ENCODE results near the gene NUDT6. TPM values are rescaled to one million over a fixed set of nuclear protein-coding genes. Genes with fewer than 3 reads are reported as not detected.

NUDT6 gene
- total RNA-seq, 1 donor from 2014 or later: 4.0 TPM

GRCh38 chr4:122895336-122895995 lies 26.9 kb downstream of the NUDT6 start:
- Mint-ChIP-seq H3K4me1 (ENCODE audit: low read depth, unreplicated experiment) (peaks cover 27% of the 10 kb centered on the region), H3K27ac (ENCODE audit: unreplicated experiment) (no peak overlapping the region), H3K36me3 (ENCODE audit: low read depth, unreplicated experiment) (peaks cover 5% of the 10 kb centered on the region), H3K27me3 (ENCODE audit: low read depth, unreplicated experiment) (no peaks in the 10 kb centered on the region), H3K4me3 (ENCODE audit: unreplicated experiment) (no peak overlapping the region), H3K9me3 (ENCODE audit: unreplicated experiment) (no peaks in the 10 kb centered on the region)
- peaks cover 16% of the 10 kb centered on the region for H3K36me3 ChIP-seq (ENCODE audit: insufficient read depth, low read length)
- no peak overlapping the region for H3K9ac ChIP-seq (ENCODE audit: low read length)
- no peaks in the 10 kb centered on the region for H3K9me3 ChIP-seq (ENCODE audit: insufficient read depth, low read depth, low read length)
- no peaks in the 10 kb centered on the region for H3K27me3 ChIP-seq (ENCODE audit: insufficient read depth, low read length)
- H4K20me1 ChIP-seq (ENCODE audit: insufficient read depth, low read length): no peaks in the 10 kb centered on the region
- DNase-seq (ENCODE audit: low read depth): no peak
- TF ChIP-seq CTCF (IDR thresholded peaks at IDR 0.05; ENCODE audit: insufficient read depth, low read depth, low read length): no peak
- no peak for TF ChIP-seq EZH2 (IDR thresholded peaks at IDR 0.05; ENCODE audit: insufficient read depth, low read length)
- peak overlapping the region; percentile 28 for H3K27ac ChIP-seq (ENCODE audit: low read depth, low read length)
- peaks cover 35% of the 10 kb centered on the region for H3K4me1 ChIP-seq (ENCODE audit: insufficient read depth, low read length)
- peaks cover 5% of the 10 kb centered on the region for H3K79me2 ChIP-seq (ENCODE audit: insufficient read depth, low read length)
- no peak for FAIRE-seq
- H3K4me2 ChIP-seq (ENCODE audit: low read length): peak overlapping the region; percentile 11
- H3K4me3 ChIP-seq (ENCODE audit: insufficient read depth, low read depth, low read length): no peak overlapping the region
- no peak overlapping the region for H2AFZ ChIP-seq (ENCODE audit: low read depth, low read length)

GRCh38 chr4:122894827-122895226 lies 27.6 kb downstream of the NUDT6 start:
- H3K27ac ChIP-seq (ENCODE audit: low read depth, low read length): no peak overlapping the region
- H3K27me3 Mint-ChIP-seq (ENCODE audit: low read depth, unreplicated experiment): no peaks in the 10 kb centered on the region
- DNase-seq (ENCODE audit: low read depth): no peak

More at GRCh38 chr4:122894827-122895226, 27.6 kb downstream of the NUDT6 start:
- no peaks in the 10 kb centered on the region for H4K20me1 ChIP-seq (ENCODE audit: insufficient read depth, low read length)
- H3K9ac ChIP-seq (ENCODE audit: low read length): no peak overlapping the region
- peaks cover 5% of the 10 kb centered on the region for H3K79me2 ChIP-seq (ENCODE audit: insufficient read depth, low read length)
- H3K4me2 ChIP-seq (ENCODE audit: low read length): peak overlapping the region; percentile 17
- no peak for FAIRE-seq
- Mint-ChIP-seq H3K4me1 (ENCODE audit: low read depth, unreplicated experiment) (peaks cover 24% of the 10 kb centered on the region), H3K27ac (ENCODE audit: unreplicated experiment) (no peak overlapping the region), H3K4me3 (ENCODE audit: unreplicated experiment) (no peak overlapping the region), H3K36me3 (ENCODE audit: low read depth, unreplicated experiment) (peaks cover 5% of the 10 kb centered on the region), H3K9me3 (ENCODE audit: unreplicated experiment) (no peaks in the 10 kb centered on the region)
- peaks cover 40% of the 10 kb centered on the region for H3K4me1 ChIP-seq (ENCODE audit: insufficient read depth, low read length)
- peaks cover 16% of the 10 kb centered on the region for H3K36me3 ChIP-seq (ENCODE audit: insufficient read depth, low read length)
- no peak overlapping the region for H3K4me3 ChIP-seq (ENCODE audit: insufficient read depth, low read depth, low read length)
- TF ChIP-seq CTCF (IDR thresholded peaks at IDR 0.05; ENCODE audit: insufficient read depth, low read depth, low read length): no peak
- no peak for TF ChIP-seq EZH2 (IDR thresholded peaks at IDR 0.05; ENCODE audit: insufficient read depth, low read length)
- H3K27me3 ChIP-seq (ENCODE audit: insufficient read depth, low read length): no peaks in the 10 kb centered on the region
- H2AFZ ChIP-seq (ENCODE audit: low read depth, low read length): no peak overlapping the region
- no peaks in the 10 kb centered on the region for H3K9me3 ChIP-seq (ENCODE audit: insufficient read depth, low read depth, low read length)

Data from astrocyte (in vitro differentiated cells and primary cell).